Measurements from ENCODE around the gene QPRT.
"Not testable (repeated sequence)": the region's sequence is repeated elsewhere in the genome, so short reads cannot be mapped to it uniquely, and the experiment has no call there.

DNA sequence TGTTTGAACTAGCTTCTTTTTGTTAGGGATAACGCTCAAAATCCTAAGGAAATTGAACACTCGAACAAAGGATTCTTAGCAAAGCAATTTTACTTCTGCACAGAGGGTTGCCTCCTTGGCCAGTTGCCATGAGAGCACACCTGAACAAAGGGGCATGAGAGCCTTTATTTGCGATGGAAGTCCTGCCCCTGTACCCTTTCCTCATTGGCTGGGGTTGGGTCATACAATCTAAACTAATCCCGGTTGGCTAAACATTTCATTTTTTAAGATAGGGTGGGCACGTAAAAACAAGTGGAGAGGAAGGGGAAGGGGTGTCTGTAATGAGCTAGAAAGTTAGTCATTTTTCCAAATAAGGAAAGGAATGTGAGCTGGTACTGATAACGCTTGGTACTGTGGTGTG lies 30.7 kb downstream of the QPRT start:
- not testable (repeated sequence) for TF ChIP-seq CTCF (IDR thresholded peaks at IDR 0.05); FOXJ3 (CRISPR knock-in tag; IDR thresholded peaks at IDR 0.05); TAF1 (IDR thresholded peaks at IDR 0.05; ENCODE audit: borderline replicate concordance, low read depth, low read length); TEAD4 (IDR thresholded peaks at IDR 0.05; ENCODE audit: borderline replicate concordance, insufficient read depth); MEF2A (IDR thresholded peaks at IDR 0.05; ENCODE audit: borderline replicate concordance, low read depth); POLR2AphosphoS5 (IDR thresholded peaks at IDR 0.05; ENCODE audit: low read depth, low read length); NRF1 (IDR thresholded peaks at IDR 0.05; ENCODE audit: low read depth, low read length); GABPA (IDR thresholded peaks at IDR 0.05; ENCODE audit: low read depth); FOSL2 (IDR thresholded peaks at IDR 0.05; ENCODE audit: borderline replicate concordance, low read depth); RAD21 (IDR thresholded peaks at IDR 0.05; ENCODE audit: low read length)

Measured in SK-N-SH (cell line).